ENCODE data around the gene OR7G1. TPM values are rescaled to one million over a fixed set of nuclear protein-coding genes. Genes with fewer than 3 reads are reported as not detected.

OR7G1 gene
- total RNA-seq, 1 experiment from 2014 or later: not detected

- Histone ChIP-seq H3K23me2 (ENCODE audit: insufficient read length, low read depth, low read length, poor library complexity, severe bottlenecking) (no peaks in the 10 kb centered on the region), H3K79me1 (ENCODE audit: insufficient read depth, low read depth, low read length, poor library complexity, severe bottlenecking) (peaks cover 8% of the 10 kb centered on the region), H2BK120ac (ENCODE audit: low read depth, low read length, poor library complexity, severe bottlenecking) (no peak overlapping the region), H3K18ac (ENCODE audit: insufficient read length, low read depth, low read length) (no peak overlapping the region), H3K56ac (ENCODE audit: insufficient read length, low read depth, low read length) (no peak overlapping the region), H3T11ph (ENCODE audit: low read length) (no peak overlapping the region), H3K4ac (ENCODE audit: low read depth, low read length) (no peak overlapping the region), H3K79me2 (ENCODE audit: insufficient read depth, low read length) (no peaks in the 10 kb centered on the region), H3K4me2 (ENCODE audit: insufficient read depth, insufficient read length, low read length) (no peak overlapping the region), H2AFZ (ENCODE audit: low read length) (no peak overlapping the region), H2BK5ac (ENCODE audit: insufficient read length, low read length) (no peak overlapping the region), H3K27ac (ENCODE audit: insufficient read length, low read depth, low read length) (no peak overlapping the region), H3K23ac (ENCODE audit: insufficient read length, low read depth, low read length) (no peak overlapping the region), H4K20me1 (ENCODE audit: control insufficient read depth, insufficient read depth, insufficient read length) (no peaks in the 10 kb centered on the region), H4K8ac (replicated peaks; ENCODE audit: insufficient read length, low read depth, low read length) (no peak overlapping the region), H3K9me3 (ENCODE audit: control insufficient read depth, low read depth, low read length) (no peaks in the 10 kb centered on the region), H2AK5ac (ENCODE audit: insufficient read length, low read length) (no peak overlapping the region), H2BK12ac (ENCODE audit: insufficient read length, low read depth, low read length) (no peak overlapping the region), H2BK15ac (ENCODE audit: low read depth, low read length) (no peak overlapping the region), H4K91ac (ENCODE audit: insufficient read length, low read depth, low read length) (no peak overlapping the region), H3K9ac (ENCODE audit: extremely low read depth, insufficient read length, low read length) (no peak overlapping the region), H3K4me1 (ENCODE audit: insufficient read depth, low read length) (no peaks in the 10 kb centered on the region), H2BK20ac (ENCODE audit: low read depth, low read length, poor library complexity, severe bottlenecking) (no peak overlapping the region), H3K14ac (ENCODE audit: insufficient read depth, low read length) (no peak overlapping the region), H3K27me3 (ENCODE audit: insufficient read depth, low read length) (no peaks in the 10 kb centered on the region), H4K5ac (ENCODE audit: insufficient read length, low read depth, low read length) (no peak overlapping the region)
- Mint-ChIP-seq H3K9me3 (peaks cover 20 to 25% of the 10 kb centered on the region in 2 experiments), H3K4me1 (no peaks in the 10 kb centered on the region), H3K27ac (no peak overlapping the region), H3K4me3 (no peak overlapping the region), H3K27me3 (ENCODE audit: low read depth) (no peaks in the 10 kb centered on the region; the same call in 1 of the 2 replicates), H3K36me3 (ENCODE audit: insufficient read depth in 1 of 3, low read depth in 3 of 3) (peaks cover 47 to 49% (median 47%) of the 10 kb centered on the region in 3 experiments)
- WGBS (ENCODE audit: extremely low coverage, insufficient read length, low lambda C conversion rate): no CpG with 5 or more reads among the region's 3 CpGs
- TF ChIP-seq CTCF (conservative IDR thresholded peaks at IDR 0.05): no peak
- DNase-seq: no peak
These were observed 49.7 kb upstream of the OR7G1 start for GRCh38 chr19:9165261-9165660.
